Stimulated activated CD4-positive, alpha-beta T cell treated with anti-CD3 and anti-CD28 coated beads, Interleukin-12 subunit alpha, Interleukin-12 subunit beta, amount 100 ng/mL, for 48 hours (primary cell): ENCODE measurements around the gene PGF.

Experiments
- DNase-seq, 3 donors: peaks; one replicate each; pipeline ENCODE4 v3.0.0-alpha.2; 2020; ENCODE audit warnings: low read depth in 2 of 3, low spot score in 1 of 3

Gene PGF

DNA sequence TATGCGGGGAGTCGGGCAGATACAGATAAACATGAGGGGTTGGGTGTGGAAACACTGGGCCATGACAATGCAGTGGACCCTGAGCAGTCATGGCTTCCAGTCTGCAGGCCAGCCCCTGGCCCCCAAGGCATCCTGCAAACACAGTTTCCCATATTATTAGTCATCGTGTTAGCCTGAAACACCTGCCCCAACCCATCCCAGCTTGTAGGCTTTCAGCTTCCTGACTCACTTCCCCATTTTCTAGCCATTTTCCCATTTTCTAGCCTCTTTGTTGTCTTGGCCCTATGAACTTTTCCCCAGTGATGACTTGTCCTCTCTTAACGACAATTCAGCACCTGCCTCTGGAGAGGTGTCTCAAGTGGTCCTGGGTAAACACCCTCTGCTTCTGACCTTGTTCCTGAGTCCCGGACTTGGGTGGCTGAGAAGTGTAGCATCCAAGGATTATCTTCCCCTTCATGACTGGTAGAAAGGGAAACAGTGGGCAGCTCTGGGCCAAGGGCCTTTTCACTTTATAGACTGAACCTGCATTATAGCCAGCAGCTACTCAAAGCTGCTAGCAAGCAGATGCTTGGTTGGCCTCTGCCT lies 4.3 kb upstream of the PGF start:
- no peak for DNase-seq

DNA sequence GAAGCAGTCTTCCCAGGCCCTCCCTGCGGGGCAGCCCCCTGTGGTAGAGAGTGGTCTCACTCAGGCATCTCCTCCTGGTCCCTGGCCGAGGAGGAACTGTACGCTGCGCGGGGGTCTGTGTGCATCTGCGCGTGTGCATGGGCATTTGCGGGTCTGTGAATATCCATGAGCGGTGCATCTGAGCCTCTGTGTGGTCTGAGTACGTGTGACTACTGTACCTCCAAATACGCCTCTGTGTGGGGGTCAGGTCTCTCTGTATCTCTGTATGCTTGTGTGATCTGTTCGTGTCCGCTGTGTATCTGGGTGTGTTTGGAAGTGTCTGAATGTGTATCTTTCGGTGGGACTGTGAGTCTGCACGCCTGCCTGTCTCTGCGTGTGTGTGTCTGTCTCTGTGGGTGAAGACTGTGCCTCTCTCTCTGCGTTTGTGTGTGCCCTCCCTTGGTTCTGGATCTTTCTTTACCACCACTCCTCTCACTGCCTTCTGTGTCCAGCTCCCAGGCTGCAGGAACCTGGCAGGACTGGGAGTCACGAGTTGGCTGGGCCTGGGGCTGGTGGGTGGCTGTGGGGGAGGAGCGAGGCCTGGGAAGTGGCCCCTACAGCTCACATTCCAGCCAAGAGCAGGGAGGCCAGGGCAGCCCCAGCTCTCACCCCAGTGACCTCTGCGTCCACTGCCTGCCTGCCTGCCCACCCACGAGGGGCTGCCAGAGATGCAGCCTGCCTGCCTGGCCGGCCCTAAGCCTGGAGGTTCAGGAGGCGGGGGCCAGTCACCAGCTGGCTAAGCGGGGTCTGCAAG lies 1.1 kb upstream of the PGF start:
- DNase-seq = no peak

DNA sequence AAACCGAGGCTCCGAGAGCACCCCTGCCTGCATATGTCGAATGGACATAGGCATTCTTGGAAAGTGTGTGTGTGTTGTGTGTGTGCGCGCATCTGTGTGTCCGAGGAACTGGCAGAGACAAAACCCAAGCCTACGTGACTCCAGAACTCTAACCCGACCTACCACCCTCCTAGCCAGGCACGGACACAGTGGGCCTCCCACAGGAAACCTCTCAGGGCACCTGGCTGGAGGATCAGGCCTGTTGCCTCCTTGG lies 556 bp upstream of the PGF start:
- no peak for DNase-seq

DNA sequence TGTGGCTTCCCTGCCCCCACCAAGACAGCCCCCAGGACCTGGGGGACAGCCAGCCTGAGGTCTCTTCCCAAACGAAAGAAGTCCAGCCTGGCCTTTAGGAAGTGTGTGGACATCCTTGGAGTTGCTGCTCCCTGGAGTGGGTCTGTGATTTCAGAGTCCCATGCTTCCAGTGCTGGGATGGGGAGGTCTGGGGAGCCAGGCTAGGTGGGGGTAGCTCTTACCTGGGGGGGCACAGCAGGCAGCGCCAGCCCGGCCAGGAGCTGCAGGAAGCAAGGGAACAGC lies 509 bp downstream of the PGF start:
- no peak for DNase-seq

DNA sequence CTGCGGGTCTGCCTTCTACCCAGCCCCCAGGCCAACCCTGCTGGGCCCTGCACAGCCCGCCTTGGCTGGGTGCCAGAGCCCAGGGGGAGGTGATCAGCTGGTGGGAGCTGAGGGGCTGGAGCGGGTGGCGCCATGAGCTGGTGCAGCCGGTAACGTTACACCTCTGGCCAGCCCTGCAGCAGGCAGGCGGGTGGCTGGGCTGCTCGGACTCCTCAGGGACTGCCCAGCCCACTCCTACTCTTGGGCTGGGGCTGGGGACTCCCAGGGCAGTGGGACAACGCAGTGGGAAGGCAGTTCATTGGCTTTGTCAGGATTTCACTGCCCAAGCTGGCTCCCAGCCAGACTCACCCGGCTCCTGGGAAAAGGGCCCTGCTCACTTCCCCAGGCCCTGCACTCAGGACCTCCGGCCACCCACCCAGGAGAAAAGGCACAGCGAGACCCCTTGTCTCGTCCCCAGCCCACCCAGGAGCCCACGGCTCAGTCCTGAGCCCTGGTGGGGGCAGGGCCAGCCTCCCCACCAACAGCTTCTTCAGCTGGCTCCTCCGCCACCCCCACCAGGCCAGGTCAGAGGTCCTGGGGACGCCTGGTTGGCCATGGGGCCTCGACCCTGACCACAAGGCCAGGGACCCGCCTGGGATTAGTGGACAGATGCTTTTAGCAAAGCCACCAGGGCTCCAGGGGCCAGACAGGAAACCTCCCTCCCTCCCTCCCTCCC lies 1.0 kb downstream of the PGF start:
- DNase-seq = no peak

DNA sequence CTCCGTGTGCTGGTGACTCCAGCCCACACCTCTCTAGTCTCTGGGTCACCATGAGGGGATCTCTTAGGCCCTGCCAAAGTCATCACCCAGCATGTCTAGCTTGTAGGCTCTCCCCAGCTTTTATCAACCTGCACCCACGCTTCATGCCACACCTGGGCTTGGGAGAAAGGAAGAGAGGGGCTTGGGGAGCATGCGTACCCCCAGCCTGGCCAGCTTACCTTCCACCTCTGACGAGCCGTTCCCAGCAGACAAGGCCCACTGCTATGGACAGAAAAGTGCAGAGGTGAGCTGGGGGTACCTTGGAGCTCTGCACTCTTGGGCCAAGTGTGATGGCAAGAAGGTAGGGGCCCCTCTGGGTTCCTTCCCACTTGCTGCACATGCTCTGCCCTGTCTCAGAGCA lies 1.7 kb downstream of the PGF start:
- no peak for DNase-seq

DNA sequence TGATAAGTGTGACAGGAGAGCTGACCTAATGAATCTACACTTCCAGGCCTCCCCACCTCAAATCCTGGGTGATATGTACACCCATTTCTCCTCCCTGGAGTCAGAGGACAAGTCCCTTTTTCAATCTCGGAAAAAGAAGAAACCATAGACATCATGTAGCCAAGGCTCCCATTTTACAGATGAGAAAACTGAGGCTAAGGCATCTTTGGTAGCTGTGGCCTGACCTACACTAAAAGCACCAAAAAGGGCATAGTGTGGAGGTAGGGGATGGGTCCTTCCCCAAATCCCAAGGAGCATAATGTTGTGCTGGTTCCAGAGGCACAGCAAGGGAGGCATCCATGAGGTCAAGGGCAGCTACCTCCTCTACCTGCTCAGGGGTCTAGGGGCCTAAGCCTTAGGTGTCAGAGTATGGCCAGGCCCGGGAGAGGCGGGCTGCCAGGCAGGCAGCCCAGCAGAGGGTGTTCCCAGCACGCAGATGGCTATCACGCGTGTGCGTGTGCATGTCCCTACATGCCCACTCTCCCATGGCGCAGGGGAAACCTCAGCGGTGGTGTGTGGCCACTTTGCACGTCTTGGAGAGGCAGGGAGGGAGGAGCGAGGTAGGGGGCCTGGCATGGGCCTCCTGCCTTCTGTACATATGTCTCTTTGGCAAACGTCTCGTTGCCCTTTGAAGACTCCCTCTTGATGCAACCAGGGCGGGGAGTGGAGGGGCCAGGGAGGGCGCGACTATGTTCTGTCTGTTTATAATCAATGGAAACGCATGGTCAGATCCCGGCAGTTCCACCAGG lies 2.5 kb downstream of the PGF start:
- no peak for DNase-seq

DNA sequence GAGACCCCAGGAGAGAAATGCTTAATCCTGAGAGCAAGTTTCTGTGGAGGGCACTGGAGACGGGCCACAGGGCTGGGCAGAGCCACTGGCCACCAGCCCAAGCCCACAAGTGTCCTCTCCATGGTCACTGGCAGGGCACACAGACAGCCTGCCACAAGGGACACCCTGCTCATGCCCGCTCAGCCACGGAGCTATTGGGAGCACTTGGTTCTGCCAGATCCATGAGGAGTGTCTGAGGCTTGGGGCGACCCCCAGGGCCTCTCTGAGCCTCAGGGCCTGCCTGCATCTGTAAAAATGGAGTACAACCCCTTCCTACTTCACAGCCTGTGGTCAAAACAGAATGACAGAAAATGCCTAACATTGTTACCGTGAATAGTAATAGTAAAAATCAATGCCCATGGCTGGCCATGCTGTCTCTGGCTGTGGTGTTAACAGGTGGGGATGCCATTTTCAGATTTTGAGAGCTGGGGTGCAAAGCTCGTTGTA lies 3.2 kb downstream of the PGF start:
- no peak for DNase-seq

DNA sequence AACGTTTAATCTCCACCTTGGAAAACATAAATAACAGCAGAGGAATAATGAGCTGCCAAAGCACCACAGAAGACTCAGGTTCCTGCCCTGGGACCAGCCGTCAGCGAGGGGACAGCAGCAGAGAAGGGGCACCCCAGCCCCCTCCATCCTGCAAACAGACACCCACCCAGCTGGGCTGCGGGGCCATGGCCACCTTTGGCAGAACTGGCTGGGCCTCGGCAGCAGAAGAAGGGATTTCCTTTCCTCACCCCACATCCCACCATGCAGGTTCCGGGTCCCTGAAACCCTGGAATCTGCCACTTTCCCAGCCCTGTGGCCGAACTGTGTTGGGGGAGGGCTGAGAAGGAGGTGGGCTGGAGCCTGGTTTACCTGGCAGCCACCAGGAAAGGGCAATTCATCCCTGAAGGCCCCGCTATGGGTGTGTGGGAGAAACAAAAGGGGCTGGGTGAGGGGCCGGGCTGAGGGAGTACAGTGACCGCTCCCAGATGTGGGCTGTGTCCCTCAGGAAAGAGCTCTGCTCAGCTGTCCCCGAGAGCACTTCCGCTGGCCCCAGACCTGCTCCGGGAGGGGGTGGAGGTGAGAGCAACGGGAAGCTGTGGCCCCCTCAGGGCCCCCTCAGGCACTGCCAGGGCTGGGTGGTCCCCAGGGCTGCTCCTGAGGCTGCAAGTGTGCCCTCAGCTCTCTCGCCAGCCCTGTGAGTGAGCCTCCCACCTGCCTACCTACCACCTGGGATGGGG lies 3.8 kb downstream of the PGF start:
- DNase-seq = no peak

DNA sequence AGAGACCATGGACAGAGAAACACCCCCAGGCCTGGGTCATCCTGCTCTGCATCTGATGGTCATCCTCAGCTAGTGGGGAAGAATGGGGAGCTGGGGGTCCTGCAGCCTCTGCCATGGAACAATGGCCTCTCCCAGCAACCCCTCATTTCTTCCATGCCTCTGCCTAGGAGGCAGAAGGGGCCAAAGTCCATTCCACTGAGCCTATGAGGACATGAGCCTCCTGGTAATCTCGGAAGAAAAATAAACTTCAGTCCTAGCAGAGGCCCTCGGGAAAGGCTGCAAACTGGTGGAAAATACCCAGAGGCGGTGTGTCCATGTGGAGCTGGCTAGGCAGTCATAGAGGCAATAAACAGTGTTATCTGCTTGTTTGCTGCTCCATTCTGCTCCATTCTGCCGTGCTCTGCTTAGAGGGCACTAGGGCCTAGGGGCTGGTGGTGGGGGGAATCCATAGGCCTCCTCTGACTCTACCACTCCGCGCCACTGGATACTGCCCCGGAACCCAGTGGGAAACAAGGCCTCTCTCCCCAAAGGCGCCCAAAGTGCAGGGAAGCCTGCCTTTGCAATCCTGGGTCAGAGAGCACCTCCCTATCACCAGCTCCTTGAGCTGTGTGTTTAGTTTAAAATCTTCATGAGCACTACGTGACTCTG lies 4.5 kb downstream of the PGF start:
- no peak for DNase-seq

DNA sequence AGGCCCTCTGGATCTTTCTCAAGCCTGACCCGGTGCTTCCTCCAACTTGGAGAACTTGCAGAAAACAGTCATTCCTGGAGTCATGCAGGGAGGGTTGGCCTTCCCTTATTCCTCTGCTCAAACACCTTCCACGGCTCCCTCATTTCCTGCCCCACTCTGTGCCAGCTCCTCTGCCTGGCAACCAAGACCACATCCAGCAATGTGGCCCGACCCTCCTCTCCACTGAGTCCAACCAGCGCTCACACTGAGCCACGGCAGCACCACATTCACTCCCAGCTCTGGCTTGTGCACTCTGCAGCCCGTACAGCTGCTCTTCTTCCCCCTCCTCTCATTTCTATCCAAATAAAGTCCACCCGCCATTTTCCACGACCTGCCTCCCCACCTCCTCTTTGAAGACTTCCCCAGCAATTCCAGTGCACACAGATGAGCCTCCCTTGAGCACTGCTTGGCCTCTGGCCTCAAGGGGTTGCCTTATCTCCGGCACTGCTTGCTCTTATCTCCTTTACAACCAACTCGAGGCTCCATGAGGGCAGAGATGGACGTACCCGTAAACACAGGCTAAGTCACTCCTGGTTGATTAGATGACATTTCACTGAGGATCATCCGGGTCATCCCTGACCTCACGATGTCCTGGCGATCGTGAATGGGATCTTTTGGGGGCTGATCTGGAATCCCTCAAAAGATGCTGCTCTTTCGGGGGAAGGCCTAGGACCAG lies 5.4 kb downstream of the PGF start:
- no peak for DNase-seq

DNA sequence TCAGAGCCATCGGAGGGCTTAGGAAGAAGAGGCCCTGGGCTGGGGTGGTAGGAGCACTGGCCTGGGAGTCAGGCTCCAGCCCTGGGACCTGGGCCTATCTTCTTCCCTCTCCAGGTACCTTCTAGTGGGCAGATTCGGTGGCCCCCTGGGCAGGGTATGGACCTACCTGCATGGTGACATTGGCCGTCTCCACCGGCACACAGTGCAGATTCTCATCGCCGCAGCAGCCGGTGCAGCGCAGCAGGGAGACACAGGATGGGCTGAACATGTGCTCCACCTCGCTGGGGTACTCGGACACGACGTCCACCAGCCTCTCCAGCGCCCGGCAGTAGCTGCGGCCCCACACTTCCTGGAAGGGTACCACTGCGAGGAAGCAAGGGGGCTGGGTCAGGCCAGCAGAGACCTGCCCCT lies 6.2 kb downstream of the PGF start:
- no peak for DNase-seq

DNA sequence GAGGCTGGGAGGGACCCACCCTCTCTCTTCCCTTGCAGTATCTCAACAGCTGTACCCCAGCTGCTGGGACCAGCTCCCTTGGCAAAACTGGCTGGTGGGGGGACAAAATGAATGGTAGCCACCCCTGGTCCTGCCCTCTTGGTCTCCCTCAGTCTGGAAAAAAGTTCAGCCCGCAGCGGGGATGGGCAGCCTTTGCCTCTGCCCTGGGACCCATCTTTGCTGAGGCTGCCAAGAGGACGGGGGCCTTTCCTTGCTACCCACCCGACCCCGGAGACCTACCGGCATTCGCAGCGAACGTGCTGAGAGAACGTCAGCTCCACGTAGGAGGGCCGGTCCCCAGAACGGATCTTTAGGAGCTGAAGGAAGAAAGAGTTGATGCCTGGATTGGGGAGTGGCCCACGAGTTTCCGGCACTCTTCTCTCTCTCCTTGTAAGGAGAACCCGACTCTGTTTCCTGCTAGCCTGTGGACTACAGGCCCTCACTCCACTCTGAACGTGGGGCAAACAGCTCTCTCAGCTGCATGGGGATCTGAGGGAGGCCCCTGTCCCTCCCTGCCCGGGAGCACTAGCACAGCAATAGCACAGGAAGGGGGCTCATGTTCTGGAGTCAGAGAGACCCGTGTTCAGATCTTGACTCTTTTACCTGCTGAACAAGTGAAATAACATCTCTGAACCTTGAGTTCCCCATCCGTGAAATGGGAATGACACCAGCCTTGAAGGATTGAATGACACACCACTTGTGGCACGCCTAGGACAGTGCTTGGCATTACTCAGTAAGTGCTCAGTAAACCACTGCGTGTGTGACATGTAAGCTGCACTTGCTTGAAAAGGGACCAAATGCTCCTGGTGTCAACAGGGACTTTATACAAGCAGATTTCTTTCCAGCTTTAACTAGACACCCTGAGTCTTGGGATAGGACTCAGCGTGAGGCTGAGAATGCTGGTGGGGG lies 6.9 kb downstream of the PGF start:
- no peak for DNase-seq

DNA sequence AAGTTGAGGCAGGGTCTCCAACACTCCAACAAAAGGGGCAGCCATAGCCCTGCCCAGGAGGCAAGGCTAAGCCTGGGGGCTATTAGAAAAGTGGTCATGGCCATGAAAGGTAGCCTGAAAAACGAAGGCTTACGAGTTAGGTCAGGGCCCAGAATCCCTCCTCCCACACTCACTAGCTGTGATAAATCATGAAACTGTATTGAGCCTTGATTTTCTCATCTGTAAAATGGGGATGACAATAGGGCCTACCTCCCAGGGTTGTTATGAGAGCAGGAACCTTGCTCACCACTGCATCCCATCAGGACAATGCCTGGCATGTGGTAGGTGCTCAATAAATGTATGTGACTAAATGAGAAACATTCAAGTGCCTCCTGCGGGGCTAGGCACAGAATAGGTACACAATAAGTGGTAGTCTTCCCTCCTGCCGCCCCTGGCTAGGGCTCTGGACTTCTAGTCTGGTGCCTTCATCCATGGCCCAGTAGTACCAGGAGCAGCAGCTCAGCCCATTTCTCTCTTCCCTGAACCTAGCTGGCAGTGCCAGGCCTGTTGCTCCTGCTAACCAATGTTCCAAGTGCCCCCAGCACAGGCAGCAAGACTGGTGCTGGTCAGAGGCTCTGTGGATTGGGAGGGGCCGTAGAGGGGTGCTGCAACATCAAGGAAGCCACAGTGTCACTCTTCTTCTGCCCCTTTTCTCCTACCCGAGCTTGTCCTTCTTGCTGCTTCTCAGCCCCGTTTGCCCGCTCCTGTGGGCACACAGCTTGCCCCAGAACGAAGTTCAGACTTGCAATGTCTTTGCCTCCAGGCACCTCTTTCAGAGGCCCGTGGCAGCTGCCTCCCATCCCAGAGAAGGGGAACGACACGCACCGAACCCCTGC lies 7.8 kb downstream of the PGF start:
- no peak for DNase-seq

DNA sequence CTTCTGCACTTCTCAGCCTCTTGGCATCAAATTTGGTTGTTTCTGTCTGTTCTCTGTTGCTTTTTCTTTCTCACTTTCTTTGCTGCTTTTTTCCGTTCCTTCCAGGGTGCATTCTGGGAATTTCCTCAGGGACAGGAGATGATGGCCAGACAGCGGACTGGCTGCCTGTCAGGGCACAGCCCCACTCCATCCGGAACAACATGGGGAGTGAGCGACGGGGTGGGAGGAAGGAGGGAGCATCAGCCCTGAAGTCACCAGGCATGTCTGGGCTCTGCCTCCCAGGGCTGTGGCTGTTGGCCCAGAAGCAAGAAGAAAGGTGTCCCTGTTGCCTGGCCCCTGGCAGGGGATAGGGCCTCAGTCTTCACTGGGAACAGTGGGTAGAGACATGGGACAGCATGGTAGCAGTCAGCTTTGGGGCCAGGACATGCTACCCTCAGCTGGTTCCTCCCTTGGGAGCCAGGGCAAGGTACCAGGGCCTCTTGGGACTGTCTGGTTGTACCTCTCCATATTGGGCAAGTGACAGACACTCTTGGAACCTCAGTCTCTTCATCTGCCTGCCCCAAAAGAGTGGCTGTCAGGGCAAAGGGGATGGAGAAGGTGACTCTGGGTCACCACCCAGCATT lies 8.6 kb downstream of the PGF start:
- no peak for DNase-seq

DNA sequence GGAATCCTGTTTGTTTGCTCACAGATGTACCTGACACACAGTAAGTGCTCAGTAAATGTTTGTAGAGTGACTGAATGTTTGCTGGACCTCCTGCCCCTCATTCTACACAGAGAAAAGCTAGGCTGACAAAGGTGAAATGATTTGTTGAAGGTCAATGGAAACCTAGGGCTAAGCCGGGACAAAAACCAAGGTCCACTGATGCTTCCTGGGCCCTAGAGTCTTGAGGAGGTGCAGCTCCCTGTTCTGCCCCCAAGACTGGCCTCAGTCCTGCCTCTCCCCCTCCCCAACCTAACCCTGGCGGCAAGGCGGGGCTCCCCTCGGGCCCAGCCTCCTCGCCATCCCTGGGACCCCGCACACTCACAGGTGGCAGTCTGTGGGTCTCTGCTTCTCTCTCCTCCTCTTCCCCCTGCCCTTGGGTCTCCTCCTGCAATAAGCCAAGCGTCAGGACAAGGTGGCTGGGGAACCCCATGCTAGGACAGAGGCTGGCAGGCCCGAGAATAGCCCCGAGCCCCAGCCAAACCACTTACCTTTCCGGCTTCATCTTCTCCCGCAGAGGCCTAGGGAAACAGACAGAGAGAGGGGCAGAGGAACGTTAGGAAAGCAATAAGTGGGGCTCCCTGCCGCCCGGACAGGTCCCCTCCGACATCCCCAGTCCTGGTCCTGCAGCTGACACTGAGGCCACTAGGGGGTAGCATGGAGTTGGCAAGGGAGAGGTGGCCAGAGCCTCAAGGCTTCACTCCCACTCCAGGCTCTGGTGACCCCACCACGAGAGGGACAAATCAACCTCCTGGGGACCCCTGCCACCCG lies 9.3 kb downstream of the PGF start:
- peak; percentile 53 to 82 (median 65) for DNase-seq
